Measurements from ENCODE around the gene ODAD3.

ODAD3 gene

GRCh38 chr19:11373885-11374432, 61.0 kb downstream of the ODAD3 start:
- DNase-seq = no peak

DNA sequence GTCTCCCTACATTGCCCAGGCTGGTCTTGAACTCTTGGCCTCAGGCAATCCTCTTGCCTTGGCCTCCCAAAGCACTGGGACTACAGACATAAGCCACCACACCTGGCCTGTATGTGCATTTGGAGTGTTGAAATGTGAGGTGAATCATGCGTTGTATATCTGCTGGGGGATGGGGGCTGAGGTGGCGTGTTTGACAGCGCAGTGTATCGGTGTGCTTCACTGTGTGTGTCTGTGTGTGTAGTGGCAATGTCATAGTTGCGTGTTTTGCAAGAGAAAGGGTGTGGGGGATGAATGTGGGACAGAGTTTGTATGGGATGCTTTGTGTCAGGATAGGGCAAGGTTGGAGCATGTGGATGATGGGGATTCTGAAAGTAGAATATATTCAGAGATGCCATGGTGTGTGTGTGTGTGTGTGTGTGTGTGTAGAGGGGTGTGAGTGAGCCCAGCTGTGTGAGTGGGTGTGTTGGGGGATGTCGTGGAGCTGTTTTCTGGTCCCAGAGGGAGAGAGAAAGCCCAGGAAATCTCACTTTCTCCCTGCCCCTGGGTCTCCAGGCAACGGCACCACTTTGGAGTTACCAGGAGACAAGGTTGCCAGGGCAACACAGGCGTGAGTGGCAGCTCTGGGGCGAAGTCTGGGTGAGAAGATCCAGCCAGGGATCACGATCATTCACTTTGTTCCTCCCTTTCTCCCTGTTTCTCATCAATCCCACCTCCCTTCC, 61.6 kb downstream of the ODAD3 start:
- no peak for DNase-seq

DNA sequence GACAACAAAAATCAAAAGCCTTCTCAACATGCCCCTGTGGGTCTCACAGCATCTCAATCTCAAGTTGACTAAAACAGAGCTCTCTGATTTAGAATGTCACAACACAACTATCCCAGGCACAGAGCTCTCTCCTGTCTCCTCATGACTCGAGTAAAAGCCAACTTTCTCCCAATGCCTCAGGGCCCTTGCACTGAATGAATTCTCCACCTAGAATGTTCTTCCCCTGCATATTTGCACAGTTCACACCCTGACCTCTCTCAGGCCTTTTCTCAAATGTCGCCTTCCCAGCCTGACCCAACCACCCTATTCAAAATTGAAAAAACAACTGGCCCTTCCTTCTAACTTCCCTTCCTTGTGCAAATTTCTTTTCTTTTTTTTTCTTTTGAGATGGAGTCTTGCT, 64.2 kb downstream of the ODAD3 start:
- no peak for DNase-seq

Measured in activated CD4-positive, CD25-positive, alpha-beta regulatory T cell (primary cell).